SU-DHL-6 (cell line): Measurements from ENCODE around the gene CD93.

Experiments
- H2AFZ ChIP-seq: fragments of 200-600 bp; sonication (generic); 2 replicates; pipeline ENCODE4 v1.6.1; 2014; ENCODE audit warnings: low read depth, mild to moderate bottlenecking, moderate library complexity, mixed read lengths, antibody characterized with exemption, low read length; ENCODE audit not compliant: severe bottlenecking
- H3F3A ChIP-seq: fragments of 200-600 bp; shearing (Covaris generic); 2 replicates; pipeline ENCODE4 v1.6.0; 2016; ENCODE audit warnings: antibody characterized with exemption, mild to moderate bottlenecking; ENCODE audit not compliant: insufficient read depth
- H3K27ac ChIP-seq: fragments of 200-600 bp; sonication (generic); 2 replicates; pipeline ENCODE4 v1.5.1; 2016; ENCODE audit warnings: low read depth, mild to moderate bottlenecking, low read length, moderate library complexity, mixed read lengths
- H3K27me3 ChIP-seq: fragments of 200-600 bp; sonication (generic), shearing (Covaris generic); 2 replicates; pipeline ENCODE4 v1.6.0; 2014; ENCODE audit warnings: mild to moderate bottlenecking, low read length
- H3K36me3 ChIP-seq: fragments of 200-600 bp; sonication (generic); 2 replicates; pipeline ENCODE4 v1.6.1; 2014; ENCODE audit warnings: mild to moderate bottlenecking, low read length, mixed read lengths
- H3K4me2 ChIP-seq: fragments of 300-600, 200-600 bp; shearing (Covaris generic), sonication (generic); 2 replicates; pipeline ENCODE4 v1.6.0; 2014; ENCODE audit warnings: low read length, low read depth, mild to moderate bottlenecking; ENCODE audit not compliant: poor library complexity, severe bottlenecking
- H3K4me3 ChIP-seq: fragments of 200-600 bp; sonication (generic); 2 replicates; pipeline ENCODE4 v1.5.1; 2014; ENCODE audit warnings: antibody characterized with exemption, low read length, mild to moderate bottlenecking, mixed read lengths; ENCODE audit not compliant: insufficient read depth, poor library complexity, severe bottlenecking
- H3K79me2 ChIP-seq: fragments of 200-600 bp; sonication (generic); 2 replicates; pipeline ENCODE4 v1.6.1; 2014; ENCODE audit warnings: mild to moderate bottlenecking, low read length, moderate library complexity; ENCODE audit not compliant: insufficient read depth
- H3K9ac ChIP-seq: fragments of 200-600 bp; sonication (generic); 2 replicates; pipeline ENCODE4 v1.7.0; 2014; ENCODE audit warnings: mild to moderate bottlenecking, low read length
- H3K9me2 ChIP-seq: fragments of 200-600 bp; sonication (generic); replicated peaks from 2 replicates; pipeline ENCODE4 v1.6.1; 2014; ENCODE audit warnings: low read length; ENCODE audit not compliant: insufficient read depth
- H3K9me3 ChIP-seq: fragments of 200-600 bp; sonication (generic); 2 replicates; pipeline ENCODE4 v1.6.1; 2014; ENCODE audit warnings: low read length, mixed read lengths; ENCODE audit not compliant: insufficient read depth
- H4K20me1 ChIP-seq: fragments of 200-600 bp; sonication (generic); 2 replicates; pipeline ENCODE4 v1.6.1; 2014; ENCODE audit warnings: low read depth, mild to moderate bottlenecking, antibody characterized with exemption, low read length, moderate library complexity, mixed read lengths
- CTCF ChIP-seq: fragments of 200-600 bp; sonication (generic); IDR thresholded peaks from one replicate; pipeline ENCODE4 v1.5.1; 2017; ENCODE audit warnings: antibody characterized with exemption, mild to moderate bottlenecking, low read length, moderate library complexity; ENCODE audit not compliant: insufficient read depth, poor library complexity, severe bottlenecking
- EZH2phosphoT487 ChIP-seq: fragments of 200-600 bp; sonication (generic), shearing (Covaris generic); conservative IDR thresholded peaks from 2 replicates; pipeline ENCODE4 v1.6.1; 2018; ENCODE audit warnings: mild to moderate bottlenecking, antibody characterized with exemption, low read length, moderate library complexity, mixed read lengths

The CD93 gene

GRCh38 chr20:23083553-23084220 lies 2.4 kb downstream of the CD93 start:
- no peak overlapping the region for H3K27ac ChIP-seq
- no peak overlapping the region for H3K4me3 ChIP-seq
- no peak overlapping the region for H3K4me2 ChIP-seq
- H3K27me3 ChIP-seq, result no peaks in the 10 kb centered on the region
- no peak overlapping the region for H2AFZ ChIP-seq
- no peak for TF ChIP-seq EZH2phosphoT487
- no peak for TF ChIP-seq CTCF
- H3K9ac ChIP-seq, result no peak overlapping the region
- no peaks in the 10 kb centered on the region for H3K36me3 ChIP-seq
- no peaks in the 10 kb centered on the region for H3K9me2 ChIP-seq
- no peaks in the 10 kb centered on the region for H3K9me3 ChIP-seq
- no peaks in the 10 kb centered on the region for H4K20me1 ChIP-seq
- no peaks in the 10 kb centered on the region for H3K79me2 ChIP-seq
- no peaks in the 10 kb centered on the region for H3F3A ChIP-seq

GRCh38 chr20:23082846-23083552 lies 3.1 kb downstream of the CD93 start:
- no peak overlapping the region for H3K4me3 ChIP-seq
- H3K27me3 ChIP-seq, result no peaks in the 10 kb centered on the region
- H3K36me3 ChIP-seq, result no peaks in the 10 kb centered on the region
- no peak overlapping the region for H3K4me2 ChIP-seq
- no peaks in the 10 kb centered on the region for H3F3A ChIP-seq
- no peak for TF ChIP-seq CTCF
- no peak for TF ChIP-seq EZH2phosphoT487
- H3K9me2 ChIP-seq, result no peaks in the 10 kb centered on the region
- no peak overlapping the region for H3K27ac ChIP-seq
- H3K9ac ChIP-seq, result no peak overlapping the region
- no peaks in the 10 kb centered on the region for H3K79me2 ChIP-seq
- H3K9me3 ChIP-seq, result no peaks in the 10 kb centered on the region
- H2AFZ ChIP-seq, result no peak overlapping the region
- no peaks in the 10 kb centered on the region for H4K20me1 ChIP-seq

GRCh38 chr20:23081263-23081819 lies 4.8 kb downstream of the CD93 start:
- Histone ChIP-seq H3K36me3 (no peaks in the 10 kb centered on the region), H3K4me3 (no peak overlapping the region), H3F3A (no peaks in the 10 kb centered on the region), H3K4me2 (no peak overlapping the region), H3K27me3 (no peaks in the 10 kb centered on the region), H3K27ac (no peak overlapping the region), H3K9me3 (no peaks in the 10 kb centered on the region), H4K20me1 (no peaks in the 10 kb centered on the region), H3K79me2 (no peaks in the 10 kb centered on the region), H3K9me2 (no peaks in the 10 kb centered on the region), H2AFZ (no peak overlapping the region), H3K9ac (no peak overlapping the region)
- no peak for TF ChIP-seq CTCF
- no peak for TF ChIP-seq EZH2phosphoT487
